ENCODE measurements around the gene LAMB3.

GRCh38 chr1:209627732-209628196, 24.5 kb downstream of the LAMB3 start:
- TF ChIP-seq CTCF (IDR thresholded peaks at IDR 0.05) (peak; percentile 91 to 98 (median 93)), POLR2A (IDR thresholded peaks at IDR 0.05) (no peak)

Data from adrenal gland (tissue), 5 donors.